CD4-positive, alpha-beta T cell (primary cell): Measurements from ENCODE around the gene ID1. TPM values are rescaled to one million over a fixed set of nuclear protein-coding genes. Genes with fewer than 3 reads are reported as not detected.
"Not testable (repeated sequence)": the region's sequence is repeated elsewhere in the genome, so short reads cannot be mapped to it uniquely, and the experiment has no call there.

Source experiments
- ATAC-seq: fragments of 200-7000 bp; cut with Tn5 transposase; one replicate; pipeline ENCODE4 v1.10.0; 2022; ENCODE audit warnings: mild to moderate bottlenecking; ENCODE audit not compliant: poor library complexity
- CTCF ChIA-PET: fragments of 350-600 bp; sonication (Branson Sonifier 250); formaldehyde crosslinking; loops from one replicate; lab custom pipeline; 2021; ENCODE audit warnings: antibody characterized with exemption, inconsistent platforms; lab: Charles Lee
- POLR2A ChIA-PET: fragments of 350-600 bp; sonication (Branson Sonifier 250); formaldehyde crosslinking; loops from one replicate; lab custom pipeline; 2021; ENCODE audit warnings: antibody characterized with exemption, inconsistent platforms; lab: Charles Lee
- DNase-seq, 14 experiments: peaks; one replicate each; pipeline ENCODE4 v3.0.0-alpha.2; 2013 to 2020; ENCODE audit warnings: mixed read lengths in 2 of 14
- H3K27ac ChIP-seq, 2 donors: one replicate each; pipeline versions ENCODE4 v1.5.1 to v1.7.0; 2013; ENCODE audit warnings: low read length in 2 of 2, low read depth in 1 of 2, mild to moderate bottlenecking in 1 of 2
- H3K27me3 ChIP-seq, 2 experiments: 1 replicate in 1 of 2; 2 replicates in 1 of 2; pipeline versions ENCODE4 v1.6.1 to v1.7.0; 2013; ENCODE audit warnings: low read length in 2 of 2, control low read depth in 1 of 2, mild to moderate bottlenecking in 1 of 2, moderate library complexity in 1 of 2; ENCODE audit not compliant: insufficient read depth in 2 of 2, control insufficient read depth in 1 of 2
- H3K36me3 ChIP-seq: one replicate; pipeline ENCODE4 v1.6.1; 2013; ENCODE audit warnings: low read length, control low read depth; ENCODE audit not compliant: insufficient read depth
- H3K4me1 ChIP-seq: one replicate; pipeline ENCODE4 v1.6.1; 2013; ENCODE audit warnings: low read length, control low read depth; ENCODE audit not compliant: insufficient read depth
- H3K4me3 ChIP-seq: one replicate; pipeline ENCODE4 v1.5.1; 2013; ENCODE audit warnings: mild to moderate bottlenecking, low read length, moderate library complexity
- H3K9me3 ChIP-seq, 2 experiments: 1 replicate in 1 of 2; 2 replicates in 1 of 2; pipeline versions ENCODE4 v1.6.1 to v1.7.0; 2013; ENCODE audit warnings: low read length in 2 of 2, mild to moderate bottlenecking in 2 of 2, control low read depth in 1 of 2, moderate library complexity in 1 of 2; ENCODE audit not compliant: control insufficient read depth in 1 of 2, insufficient read depth in 1 of 2
- H3K27ac Mint-ChIP-seq: one replicate; pipeline ENCODE4 v1.8.0; 2020; ENCODE audit warnings: mixed read lengths
- H3K27me3 Mint-ChIP-seq: one replicate; pipeline ENCODE4 v1.8.0; 2021; ENCODE audit warnings: mixed read lengths
- H3K36me3 Mint-ChIP-seq: one replicate; pipeline ENCODE4 v1.8.0; 2021; ENCODE audit warnings: low read depth, mixed read lengths
- H3K4me1 Mint-ChIP-seq: one replicate; pipeline ENCODE4 v1.8.0; 2021; ENCODE audit warnings: low read depth, mixed read lengths
- H3K4me3 Mint-ChIP-seq: one replicate; pipeline ENCODE4 v1.8.0; 2020; ENCODE audit warnings: mild to moderate bottlenecking, mixed read lengths
- H3K9me3 Mint-ChIP-seq: one replicate; pipeline ENCODE4 v1.8.0; 2020; ENCODE audit warnings: mixed read lengths
- CTCF ChIP-seq: fragments of 200-600 bp; IDR thresholded peaks from one replicate; pipeline ENCODE4 v1.8.0; 2022; ENCODE audit warnings: antibody characterized with exemption, mild to moderate bottlenecking
- intact Hi-C, 2 experiments: fragments of 100-400 bp; cut with DNase I in 1 of 2; cut with micrococcal nuclease in 1 of 2; formaldehyde crosslinking; loops; one replicate each; pipeline versions ENCODE4 v1.15.1 to v1.9.0; 2023 to 2025; cut with DNase I, micrococcal nuclease
- total RNA-seq, 174 experiments: library from RNA in 2 of 174; stranded (reverse) in 2 of 174; gene quantifications; one replicate each; pipeline ENCODE4 v1.2.3 and lab custom pipeline; 2021 to 2026

The ID1 gene
- total RNA-seq, 2 experiments from 2014 or later: 22.8 to 24.2 TPM

GRCh38 chr20:31628057-31628456 lies 23.0 kb downstream of the ID1 start:
- H3K27me3 Mint-ChIP-seq, ATAC-seq, H3K4me3 ChIP-seq, H3K36me3 Mint-ChIP-seq, H3K4me1 Mint-ChIP-seq, DNase-seq, H3K4me3 Mint-ChIP-seq, intact Hi-C loops, H3K4me1 ChIP-seq, CTCF ChIA-PET, H3K27ac Mint-ChIP-seq, H3K36me3 ChIP-seq, POLR2A ChIA-PET, H3K9me3 ChIP-seq, H3K27me3 ChIP-seq, H3K27ac ChIP-seq, H3K9me3 Mint-ChIP-seq: not testable (repeated sequence)

GRCh38 chr20:31630187-31630790 lies 25.2 kb downstream of the ID1 start:
- H3K27ac ChIP-seq: no peak overlapping the region
- H3K4me3 Mint-ChIP-seq: no peak overlapping the region
- TF ChIP-seq CTCF: no peak
- ChIA-PET CTCF (no interaction called here), POLR2A (no interaction called here)
- H3K9me3 Mint-ChIP-seq: no peaks in the 10 kb centered on the region
- H3K9me3 ChIP-seq: no peaks in the 10 kb centered on the region
- H3K36me3 Mint-ChIP-seq: no peaks in the 10 kb centered on the region
- H3K4me1 ChIP-seq: peaks cover 2% of the 10 kb centered on the region
- no peak for DNase-seq
- H3K4me3 ChIP-seq: no peak overlapping the region
- intact Hi-C loops: no loop called here
- no peaks in the 10 kb centered on the region for H3K36me3 ChIP-seq
- no peak overlapping the region for H3K27ac Mint-ChIP-seq
- H3K4me1 Mint-ChIP-seq: no peaks in the 10 kb centered on the region
- H3K27me3 Mint-ChIP-seq: no peaks in the 10 kb centered on the region
- no peaks in the 10 kb centered on the region for H3K27me3 ChIP-seq
- ATAC-seq: no peak

- POLR2A ChIA-PET: no interaction called here
- Histone ChIP-seq H3K27me3 (no peaks in the 10 kb centered on the region), H3K9me3 (no peaks in the 10 kb centered on the region), H3K27ac (no peak overlapping the region), H3K4me1 (peaks cover 2% of the 10 kb centered on the region), H3K4me3 (no peak overlapping the region), H3K36me3 (no peaks in the 10 kb centered on the region)
- H3K27ac Mint-ChIP-seq: no peak overlapping the region
- CTCF ChIA-PET: no interaction called here
- no peak overlapping the region for H3K4me3 Mint-ChIP-seq
- TF ChIP-seq CTCF: no peak
- no peaks in the 10 kb centered on the region for H3K27me3 Mint-ChIP-seq
- H3K36me3 Mint-ChIP-seq: no peaks in the 10 kb centered on the region
- intact Hi-C loops: no loop called here
- no peaks in the 10 kb centered on the region for H3K9me3 Mint-ChIP-seq
- H3K4me1 Mint-ChIP-seq: no peaks in the 10 kb centered on the region
- DNase-seq: no peak
- ATAC-seq: no peak
Observed at GRCh38 chr20:31632548-31633338, 27.7 kb downstream of the ID1 start.
